Dermis blood vessel endothelial cell (primary cell): ENCODE measurements around the gene PAK1. TPM values are rescaled to one million over a fixed set of nuclear protein-coding genes. Genes with fewer than 3 reads are reported as not detected.
"Not testable (repeated sequence)": the region's sequence is repeated elsewhere in the genome, so short reads cannot be mapped to it uniquely, and the experiment has no call there.

ENCODE experiments used
- DNase-seq: peaks from one replicate; pipeline ENCODE4 v3.0.0; 2010
- total RNA-seq: library from RNA; depleted of rRNA; stranded (reverse); fragments of >200 nt; gene quantifications from 2 replicates; pipeline ENCODE4 v1.2.3, GENCODE V29; 2014

The PAK1 gene
- total RNA-seq, 1 donor from 2014 or later: 0.51 TPM

- no peak for DNase-seq
These were observed 72.2 kb downstream of the PAK1 start for GRCh38 chr11:77401486-77402217.

GRCh38 chr11:77400775-77401449 is 73.0 kb downstream of the PAK1 start:
- no peak for DNase-seq

- DNase-seq: no peak
These were observed 73.6 kb downstream of the PAK1 start for GRCh38 chr11:77400271-77400670.

- DNase-seq: no peak
These were observed 76.3 kb downstream of the PAK1 start for GRCh38 chr11:77397631-77398030.

- no peak for DNase-seq
These were observed 77.0 kb downstream of the PAK1 start for GRCh38 chr11:77396911-77397310.

GRCh38 chr11:77396305-77396704 is 77.6 kb downstream of the PAK1 start:
- DNase-seq: no peak

- no peak for DNase-seq
These were observed 78.3 kb downstream of the PAK1 start for GRCh38 chr11:77395460-77396173.

GRCh38 chr11:77392842-77393241 is 81.1 kb downstream of the PAK1 start:
- no peak for DNase-seq

- no peak for DNase-seq
These were observed 86.2 kb downstream of the PAK1 start for GRCh38 chr11:77387701-77388100.

- DNase-seq: no peak
These were observed 87.7 kb downstream of the PAK1 start for GRCh38 chr11:77386178-77386577.

- not testable (repeated sequence) for DNase-seq
These were observed 88.6 kb downstream of the PAK1 start for GRCh38 chr11:77385255-77385771.

- no peak for DNase-seq
These were observed 89.3 kb downstream of the PAK1 start for GRCh38 chr11:77384571-77384970.

GRCh38 chr11:77383349-77383748 is 90.5 kb downstream of the PAK1 start:
- DNase-seq: not testable (repeated sequence)

GRCh38 chr11:77381729-77382665 is 91.9 kb downstream of the PAK1 start:
- peak; percentile 7 for DNase-seq

GRCh38 chr11:77379934-77380333 is 94.0 kb downstream of the PAK1 start:
- DNase-seq: no peak

- DNase-seq: peak; percentile 2
These were observed 94.6 kb downstream of the PAK1 start for GRCh38 chr11:77379253-77379652.

GRCh38 chr11:77377734-77378133 is 96.2 kb downstream of the PAK1 start:
- DNase-seq: peak; percentile 61

- DNase-seq: no peak
These were observed 98.8 kb downstream of the PAK1 start for GRCh38 chr11:77375107-77375506.

- DNase-seq: no peak
These were observed 99.3 kb downstream of the PAK1 start for GRCh38 chr11:77374611-77375031.

- no peak for DNase-seq
These were observed 99.8 kb downstream of the PAK1 start for GRCh38 chr11:77374108-77374507.

GRCh38 chr11:77372726-77373125 is 101.2 kb downstream of the PAK1 start:
- DNase-seq: no peak

- no peak for DNase-seq
These were observed 102.2 kb downstream of the PAK1 start for GRCh38 chr11:77371646-77372045.
